Renal cortex interstitium (tissue), 11 donors: ENCODE data around the gene DRD2. TPM values are rescaled to one million over a fixed set of nuclear protein-coding genes. Genes with fewer than 3 reads are reported as not detected.

Experiments
- DNase-seq, 11 donors: peaks; one replicate each; pipeline ENCODE4 v3.0.0-alpha.2; 2013; ENCODE audit warnings: low read depth in 9 of 11, low spot score in 4 of 11; ENCODE audit errors: extremely low read depth in 1 of 11
- polyA plus RNA-seq, 3 donors: library from polyadenylated mRNA; unstranded; fragments of 120-200 nt; gene quantifications; one replicate each; pipeline ENCODE4 v1.2.1, GENCODE V29; 2013; ENCODE audit not compliant: insufficient read length in 3 of 3

DRD2 gene
- polyA plus RNA-seq, 3 donors, result 0.26 to 1.4 (median 0.45) TPM

DNA sequence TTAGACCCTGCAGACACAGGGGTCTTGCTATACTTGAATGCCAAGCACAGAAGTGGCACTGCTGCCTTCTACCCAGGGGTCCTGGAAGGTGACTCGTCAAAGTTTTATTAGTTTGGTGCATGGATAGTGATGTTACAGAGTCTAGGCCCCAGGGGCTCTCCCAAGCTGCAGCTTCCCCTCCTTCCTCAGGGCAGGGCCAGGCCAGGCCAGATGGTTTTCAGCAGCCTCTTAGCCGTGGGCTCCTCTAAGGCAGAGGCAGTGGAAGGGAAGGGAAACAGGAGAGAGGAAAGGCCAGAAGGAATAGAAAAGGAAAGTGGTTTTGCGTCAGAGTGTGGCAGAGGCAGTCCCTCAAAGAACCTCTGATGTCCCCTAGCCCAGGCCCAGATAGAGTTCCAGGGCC lies 65.7 kb downstream of the DRD2 start:
- no peak for DNase-seq

DNA sequence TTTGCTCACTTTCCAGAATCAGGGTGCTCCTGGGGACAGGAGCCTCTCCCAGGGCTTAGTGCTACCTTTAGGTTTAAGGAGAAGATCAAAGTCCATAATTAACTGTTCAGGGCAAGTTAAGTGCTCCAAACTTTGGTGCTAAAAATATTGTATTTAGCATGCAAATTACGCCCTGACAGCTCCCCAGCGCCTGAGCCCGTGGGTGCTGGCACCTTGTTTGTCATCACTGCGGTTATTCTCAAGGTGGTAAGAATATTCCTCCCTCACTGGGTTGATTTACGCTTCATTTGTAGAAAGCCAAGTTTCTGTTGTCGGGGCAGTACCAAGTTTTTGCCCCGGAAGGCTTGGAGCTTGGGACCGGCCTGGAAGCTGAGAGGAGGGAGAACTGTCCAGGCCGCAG lies 66.3 kb downstream of the DRD2 start:
- no peak for DNase-seq

DNA sequence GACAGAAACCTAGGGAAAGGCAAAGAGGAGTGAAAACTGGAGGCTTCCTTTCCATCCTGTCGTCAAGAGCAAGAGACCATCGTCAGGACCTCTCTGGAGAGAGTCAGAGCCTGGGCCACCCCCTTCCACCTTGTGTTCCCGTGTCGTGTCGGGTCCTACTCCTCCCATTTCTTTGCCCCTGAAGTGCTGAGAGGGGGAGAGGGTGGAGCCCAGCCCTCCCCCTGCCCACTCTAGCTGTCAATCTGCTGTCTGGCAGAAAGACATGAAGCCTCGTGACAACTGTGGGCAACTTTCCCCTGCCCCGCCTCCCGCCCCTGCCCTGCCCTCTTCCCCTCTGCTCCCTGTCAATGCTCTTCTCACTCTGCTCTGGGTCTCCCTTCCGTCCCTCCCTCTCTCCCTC lies 67.0 kb downstream of the DRD2 start:
- no peak for DNase-seq

DNA sequence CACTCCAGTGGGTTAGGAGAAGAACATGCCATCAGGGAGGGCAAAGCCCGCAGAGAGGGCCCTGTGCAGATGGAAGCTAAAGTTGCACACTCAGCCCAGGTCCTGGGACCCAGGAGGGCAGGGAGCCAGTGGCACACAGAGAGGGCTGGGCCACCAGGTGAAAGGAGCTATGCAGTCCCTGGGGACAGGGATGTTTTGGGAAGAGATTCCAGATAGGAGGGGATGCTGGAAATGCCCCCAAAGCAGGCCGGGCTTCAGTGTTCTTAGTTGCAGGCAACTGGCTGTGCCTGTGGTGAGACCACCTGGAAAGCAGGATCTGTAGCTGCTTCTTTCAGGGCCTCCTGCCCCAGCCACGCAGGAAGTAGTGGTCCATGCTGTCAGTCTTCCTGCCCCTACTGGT lies 68.0 kb downstream of the DRD2 start:
- no peak for DNase-seq

DNA sequence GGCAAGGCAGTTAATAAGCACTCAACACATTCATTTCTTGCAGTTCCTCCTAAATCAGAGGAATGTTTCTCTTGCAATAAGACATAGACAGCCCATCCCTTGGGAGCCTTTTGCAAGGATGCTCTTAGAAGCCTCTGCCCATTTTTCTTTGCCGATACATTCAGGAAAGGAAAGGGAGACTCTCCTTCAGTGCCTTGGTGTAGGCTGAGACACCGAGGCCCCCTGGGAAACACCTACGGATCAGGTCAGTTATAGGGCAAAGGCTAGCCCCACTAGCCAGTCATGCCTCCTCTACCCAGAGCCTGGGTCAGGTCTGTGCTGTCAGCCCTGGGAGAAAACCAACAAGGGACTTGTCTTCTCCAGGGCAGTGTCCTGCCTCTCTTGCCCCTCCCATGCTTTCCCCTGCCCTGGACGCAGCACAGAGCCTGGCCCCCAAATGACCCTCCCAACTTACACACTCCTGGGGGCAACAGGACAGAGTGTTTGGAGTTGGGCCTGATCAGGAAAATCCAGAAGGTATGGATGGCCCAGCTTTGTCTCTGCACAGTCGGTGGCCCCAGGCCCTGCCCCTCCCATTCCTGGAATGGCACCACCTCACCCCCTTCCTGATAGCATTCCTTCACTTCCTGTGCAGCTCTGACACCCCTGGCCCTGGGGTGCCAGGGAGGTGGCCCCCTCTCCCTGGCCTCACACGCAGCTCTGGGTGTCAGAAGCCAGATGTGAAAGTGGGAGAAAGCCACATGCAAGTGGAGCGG lies 69.3 kb downstream of the DRD2 start:
- DNase-seq, result no peak

DNA sequence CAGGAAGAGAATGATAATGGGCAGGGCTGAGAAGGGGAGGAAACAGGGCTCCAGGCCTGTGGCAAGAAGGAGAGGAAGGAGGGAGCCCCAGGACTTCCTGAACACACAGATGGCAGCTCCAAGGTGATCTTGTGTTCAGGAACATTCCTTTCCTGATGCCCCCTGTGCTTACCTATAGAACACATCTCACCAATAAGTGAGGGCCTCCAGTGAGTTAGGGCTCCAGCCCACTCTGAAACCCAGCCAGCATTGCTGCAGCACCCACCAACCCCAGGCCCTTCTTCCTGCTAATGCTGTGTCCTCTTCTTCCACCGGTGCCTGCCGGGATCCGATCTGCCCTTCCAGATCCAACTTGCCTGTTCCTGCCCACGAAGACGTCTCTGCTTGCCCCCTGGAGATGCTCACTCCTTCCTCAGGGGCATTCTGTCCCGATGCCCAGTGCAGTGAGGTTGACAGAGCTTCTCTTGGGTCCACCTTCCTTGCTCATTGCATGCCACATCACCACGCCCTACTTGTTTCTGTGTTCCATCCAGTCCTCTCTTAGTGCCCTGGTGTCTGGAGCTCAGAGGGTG lies 70.3 kb downstream of the DRD2 start:
- DNase-seq, result no peak

DNA sequence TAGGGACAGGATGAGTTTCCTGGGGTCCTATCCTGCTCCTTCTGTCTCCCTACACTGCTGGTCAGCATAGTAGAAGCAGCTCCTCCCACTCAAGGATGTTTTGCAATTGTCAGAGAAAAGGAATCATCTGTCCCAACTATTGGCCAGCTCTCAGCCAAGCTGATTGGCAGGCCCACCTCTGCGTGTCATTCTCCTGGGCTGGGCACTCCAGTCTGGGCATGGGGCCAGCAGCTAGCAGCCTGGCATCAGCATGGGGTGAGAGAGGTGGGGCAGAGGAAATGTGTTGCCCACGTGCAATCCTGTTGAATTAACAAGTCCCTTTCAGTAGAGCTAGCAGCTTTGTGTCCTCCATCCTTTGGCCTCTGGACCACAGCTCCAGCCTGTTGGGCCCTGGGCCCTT lies 73.5 kb downstream of the DRD2 start:
- no peak for DNase-seq

DNA sequence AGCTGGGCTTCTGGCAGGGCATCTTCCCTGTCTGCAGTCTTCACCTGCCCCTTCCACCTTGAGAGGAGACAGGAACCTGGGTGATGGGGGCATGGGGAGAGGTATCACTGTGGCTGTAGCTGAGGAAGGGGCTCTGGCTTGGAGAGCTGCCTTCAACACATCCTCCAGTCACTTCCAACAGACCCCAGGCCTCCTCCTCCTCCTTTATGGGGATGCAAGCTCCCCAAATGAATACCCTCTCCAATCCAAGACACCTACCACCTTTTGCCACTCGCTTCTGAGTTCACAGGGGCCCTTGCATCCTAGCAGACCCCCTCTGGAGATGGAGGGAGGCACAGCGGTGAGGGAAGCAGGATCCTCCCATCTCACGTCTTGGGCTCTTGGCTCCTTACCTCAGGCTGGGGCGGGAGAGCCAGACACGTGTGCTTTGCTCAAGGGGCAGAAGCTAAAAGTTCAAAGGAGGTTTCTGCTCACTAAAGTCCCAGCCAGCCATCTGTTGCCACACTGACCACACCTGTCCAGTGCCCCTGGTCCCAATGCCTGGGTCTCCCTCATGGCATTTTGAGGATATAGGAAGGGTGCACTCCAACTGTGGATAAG lies 74.5 kb downstream of the DRD2 start:
- DNase-seq, result no peak

DNA sequence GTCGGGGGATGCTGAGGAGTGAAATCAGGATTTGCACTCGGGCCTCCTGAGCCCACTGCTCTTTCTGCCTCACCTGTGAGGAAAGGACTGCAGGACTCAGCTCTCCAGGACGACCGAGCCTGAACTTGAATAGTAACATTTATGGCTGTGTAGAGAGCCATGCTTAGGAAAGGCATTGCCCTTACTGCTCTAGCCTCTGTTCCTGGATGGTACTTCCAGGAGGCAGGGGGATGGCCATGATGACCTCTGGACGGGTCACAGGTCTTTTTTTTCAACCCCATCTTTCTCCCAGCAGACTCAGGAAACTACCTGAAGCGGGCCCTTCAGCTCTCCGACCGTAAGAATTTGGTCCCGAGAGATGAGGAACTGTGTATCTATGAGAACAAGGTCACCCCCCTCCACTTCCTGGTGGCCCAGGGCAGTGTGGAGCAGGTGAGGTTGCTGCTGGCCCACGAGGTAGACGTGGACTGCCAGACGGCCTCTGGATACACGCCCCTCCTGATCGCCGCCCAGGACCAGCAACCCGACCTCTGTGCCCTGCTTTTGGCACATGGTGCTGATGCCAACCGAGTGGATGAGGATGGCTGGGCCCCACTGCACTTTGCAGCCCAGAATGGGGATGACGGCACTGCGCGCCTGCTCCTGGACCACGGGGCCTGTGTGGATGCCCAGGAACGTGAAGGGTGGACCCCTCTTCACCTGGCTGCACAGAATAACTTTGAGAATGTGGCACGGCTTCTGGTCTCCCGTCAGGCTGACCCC lies 76.3 kb downstream of the DRD2 start:
- DNase-seq, result no peak

DNA sequence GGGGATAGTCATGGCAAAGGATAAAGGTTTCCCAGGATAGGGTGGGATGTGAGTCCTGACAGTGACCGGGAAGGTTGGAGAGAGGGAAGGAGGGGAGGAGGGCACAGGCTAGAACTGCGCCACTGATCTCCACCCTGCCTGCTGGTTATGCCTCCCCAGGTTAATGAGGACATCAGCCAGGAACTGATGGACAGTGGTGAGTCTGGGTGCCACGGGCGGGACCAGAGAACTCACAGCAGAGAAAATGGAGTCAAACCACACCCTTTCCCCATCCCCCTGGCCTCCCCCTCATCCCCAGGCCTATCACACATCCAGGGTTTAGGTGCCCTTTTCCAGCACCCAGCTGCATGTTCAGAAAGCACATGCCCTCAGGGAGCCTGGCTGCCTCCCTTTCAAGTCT lies 77.4 kb downstream of the DRD2 start:
- no peak for DNase-seq

DNA sequence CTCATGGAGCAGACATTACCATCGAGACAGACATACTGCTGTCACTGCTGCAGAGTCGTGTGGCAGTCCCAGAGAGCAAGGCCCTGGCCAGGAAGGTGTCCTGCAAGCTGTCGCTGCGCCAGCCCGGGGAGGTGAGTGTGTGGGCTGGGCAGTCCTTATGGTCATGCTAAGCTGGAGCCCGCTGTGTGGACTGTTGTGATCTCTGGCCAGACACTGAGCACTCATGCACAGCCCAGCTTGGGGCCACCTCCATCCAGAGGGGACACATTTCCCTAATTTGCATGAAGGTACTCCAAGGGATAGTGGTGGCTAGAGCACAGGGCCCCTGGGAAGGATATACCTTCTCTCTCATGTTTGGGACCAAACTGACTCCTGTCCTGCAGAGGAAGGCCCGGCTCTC lies 78.0 kb downstream of the DRD2 start:
- DNase-seq, result no peak

DNA sequence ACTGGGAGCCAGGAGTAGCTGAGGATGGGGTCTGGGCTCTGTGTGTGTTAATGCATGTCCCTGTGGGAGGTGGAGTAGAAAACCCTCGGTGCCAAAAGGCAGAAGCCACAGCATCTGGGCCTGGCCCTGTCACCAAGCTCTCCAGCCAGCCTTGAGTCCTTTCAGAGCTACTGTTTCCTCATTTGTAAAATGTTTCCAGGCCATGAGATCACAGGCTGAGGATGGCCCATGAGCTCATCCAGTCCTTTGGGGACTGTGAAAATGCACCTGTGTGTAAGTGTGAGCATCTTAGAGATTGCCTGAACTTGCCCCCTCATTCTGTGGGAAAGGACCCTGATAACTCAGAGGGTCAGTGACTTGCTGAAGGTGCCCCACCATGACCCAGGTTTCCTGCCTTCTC lies 78.5 kb downstream of the DRD2 start:
- DNase-seq, result no peak

DNA sequence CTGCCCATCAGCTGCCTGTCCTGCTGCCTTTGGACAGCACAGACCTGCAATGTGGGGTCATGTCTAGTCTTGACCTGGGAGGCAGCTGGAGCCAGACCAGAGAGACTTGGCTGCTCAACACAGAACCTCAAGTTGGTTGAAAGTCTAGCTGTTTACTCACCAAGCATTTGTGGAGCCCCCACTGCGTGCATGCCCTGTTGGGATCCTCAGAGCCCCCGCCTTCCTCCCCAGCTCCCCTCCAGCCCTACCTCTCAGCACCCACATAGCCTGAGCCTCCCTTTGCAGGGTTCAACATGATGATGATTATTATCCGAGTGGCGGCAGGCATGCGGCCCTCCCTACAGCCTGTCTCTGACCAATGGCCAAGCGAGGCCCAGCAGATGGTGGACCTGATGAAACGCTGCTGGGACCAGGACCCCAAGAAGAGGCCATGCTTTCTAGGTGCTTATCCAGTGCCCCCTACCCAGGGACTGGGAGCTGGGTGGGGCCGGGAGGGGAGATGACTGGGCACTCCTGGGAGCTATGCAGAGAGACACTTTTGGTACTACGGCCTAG lies 79.3 kb downstream of the DRD2 start:
- no peak for DNase-seq

DNA sequence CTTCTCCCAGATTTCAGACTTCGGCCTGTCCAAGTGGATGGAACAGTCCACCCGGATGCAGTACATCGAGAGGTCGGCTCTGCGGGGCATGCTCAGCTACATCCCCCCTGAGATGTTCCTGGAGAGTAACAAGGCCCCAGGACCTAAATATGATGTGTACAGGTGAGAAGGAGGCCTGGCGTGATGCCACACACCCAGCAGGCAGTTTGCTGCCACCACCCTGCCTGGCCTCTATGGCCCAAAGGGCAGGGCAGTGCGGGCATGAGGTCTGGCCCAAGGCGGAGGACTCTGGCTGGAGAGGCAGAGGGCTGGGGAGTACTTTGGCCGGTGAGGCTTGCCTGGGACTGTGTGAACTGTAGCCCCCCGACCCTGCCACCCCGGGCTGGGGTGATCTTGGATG lies 80.3 kb downstream of the DRD2 start:
- DNase-seq, result no peak

DNA sequence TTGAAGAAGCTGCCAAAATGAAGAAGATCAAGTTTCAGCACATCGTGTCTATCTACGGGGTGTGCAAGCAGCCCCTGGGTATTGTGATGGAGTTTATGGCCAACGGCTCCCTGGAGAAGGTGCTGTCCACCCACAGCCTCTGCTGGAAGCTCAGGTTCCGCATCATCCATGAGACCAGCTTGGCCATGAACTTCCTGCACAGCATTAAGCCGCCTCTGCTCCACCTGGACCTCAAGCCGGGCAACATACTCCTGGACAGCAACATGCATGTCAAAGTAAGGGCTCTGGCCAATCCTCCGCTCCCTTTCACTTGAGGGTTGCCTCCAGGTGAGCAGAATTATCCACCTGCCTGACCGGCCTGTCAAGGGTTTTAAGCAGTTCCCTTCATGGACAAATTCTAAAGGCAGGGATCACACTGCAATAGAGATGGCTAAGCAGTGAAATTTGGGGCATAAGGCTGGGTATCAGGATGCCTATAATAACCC lies 81.7 kb downstream of the DRD2 start:
- no peak for DNase-seq

DNA sequence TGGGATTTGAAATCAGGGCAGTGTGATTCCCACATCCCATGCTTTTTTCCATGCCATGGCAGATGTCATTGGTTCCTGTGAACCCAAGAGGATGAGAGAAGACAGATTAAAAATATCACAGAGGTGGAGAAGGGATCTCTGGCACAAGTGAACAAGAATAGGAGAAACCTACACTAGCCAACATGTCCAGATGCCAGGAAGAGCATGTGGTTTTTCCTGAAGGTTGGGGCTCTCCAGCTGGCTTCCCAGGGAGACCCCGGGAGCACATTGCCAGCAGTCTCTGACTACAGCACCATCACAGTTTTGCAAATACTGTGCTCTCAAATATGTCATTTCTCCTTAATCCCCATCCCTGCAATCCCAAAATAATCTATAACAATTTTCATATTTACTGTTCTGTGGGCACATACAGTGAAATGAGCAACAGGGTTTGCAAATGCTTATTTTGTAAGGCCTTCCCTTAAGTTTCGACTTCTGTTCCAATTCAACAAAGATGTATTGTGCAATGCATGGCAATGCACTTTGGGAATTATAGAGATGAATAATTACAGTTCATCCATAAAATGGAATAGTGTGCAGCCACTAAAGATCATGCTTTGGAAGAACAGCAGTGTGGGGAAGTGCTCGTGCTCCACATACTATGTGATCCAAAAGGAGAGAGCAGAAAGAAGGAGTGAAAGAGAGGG lies 82.8 kb downstream of the DRD2 start:
- DNase-seq, result no peak

DNA sequence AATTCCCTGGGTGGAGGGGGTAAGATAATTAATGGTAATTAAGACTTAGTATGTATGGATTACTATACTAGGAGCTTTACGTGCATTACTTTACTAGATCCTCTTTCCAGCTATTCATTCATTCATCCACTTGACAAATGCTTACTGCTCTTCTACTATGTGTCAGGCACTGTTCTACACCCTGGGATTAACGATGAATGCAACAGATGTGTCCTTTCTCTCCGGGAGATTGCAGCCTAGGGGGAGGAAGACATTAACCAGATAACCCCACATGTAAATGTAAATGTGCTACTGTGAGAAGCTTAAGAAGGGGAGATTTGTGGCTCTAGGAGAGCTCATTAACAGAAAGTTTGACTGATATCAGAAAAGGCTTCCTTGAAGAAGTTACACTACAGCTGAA lies 85.9 kb downstream of the DRD2 start:
- no peak for DNase-seq

DNA sequence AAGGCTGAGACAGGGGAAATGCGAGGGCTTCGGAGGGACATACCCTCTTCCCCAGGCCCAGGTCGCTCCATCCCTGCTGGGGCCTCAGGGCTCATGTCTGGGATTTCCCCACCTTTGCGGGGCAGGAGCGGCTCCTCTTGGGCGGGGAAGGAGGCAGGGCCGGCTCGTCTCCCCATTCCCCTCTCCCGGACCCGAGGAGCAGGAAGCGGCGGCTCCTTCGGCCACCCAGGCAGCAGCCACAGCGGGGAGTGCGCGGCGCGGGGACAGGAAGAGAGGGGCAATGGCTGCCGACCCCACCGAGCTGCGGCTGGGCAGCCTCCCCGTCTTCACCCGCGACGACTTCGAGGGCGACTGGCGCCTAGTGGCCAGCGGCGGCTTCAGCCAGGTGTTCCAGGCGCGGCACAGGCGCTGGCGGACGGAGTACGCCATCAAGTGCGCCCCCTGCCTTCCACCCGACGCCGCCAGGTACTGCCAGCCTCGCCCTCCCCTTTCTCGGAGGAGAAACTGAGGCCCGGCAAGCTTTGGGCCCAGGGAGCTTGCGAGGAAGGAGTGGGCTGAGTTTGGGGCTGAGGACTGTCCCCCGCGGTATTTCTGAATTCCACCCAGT lies 87.5 kb downstream of the DRD2 start, which contains the start of gene ANKK1:
TSS of gene ANKK1 (plus strand) at position 175 of the 607 bp plus-strand sequence. CDS start at position 281, 106 bp downstream.
- peak in 4 of 11 donors; percentile 20 to 35 (median 20) for DNase-seq

DNA sequence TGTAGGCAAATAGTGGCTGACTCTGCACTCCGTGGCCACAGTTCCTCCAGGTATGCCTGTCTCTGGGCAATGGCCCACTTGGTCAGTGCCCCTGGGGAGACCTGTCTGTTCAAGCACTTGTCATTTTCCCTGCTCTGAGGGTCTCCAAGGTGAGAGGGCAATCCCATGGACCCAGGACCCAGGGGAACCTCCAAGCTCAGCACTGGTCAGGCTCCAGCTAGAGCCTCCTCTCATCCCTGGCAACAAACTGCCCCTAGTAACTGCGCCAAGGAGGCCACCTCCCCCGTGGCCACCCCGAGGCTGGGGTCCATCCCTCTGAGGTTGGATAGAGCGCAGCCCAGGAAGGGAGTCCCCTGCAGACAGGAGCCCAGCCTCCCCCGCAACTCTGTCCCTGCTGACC lies 88.3 kb downstream of the DRD2 start:
- DNase-seq, result no peak
